AG20443 (cell line): Measurements from ENCODE around the gene CNN2.
A peak's percentile ranks its signal among the peaks of the same experiment; 100 is the strongest.

Source experiments
- DNase-seq: peaks from one replicate; pipeline ENCODE4 v3.0.0; 2012; ENCODE audit warnings: low spot score, mixed read lengths

Gene CNN2

GRCh38 chr19:1081301-1082164 lies 55.1 kb downstream of the CNN2 start:
- no peak for DNase-seq

- DNase-seq = peak; percentile 78
These were observed 55.9 kb downstream of the CNN2 start for GRCh38 chr19:1082165-1082927.

- DNase-seq = no peak
These were observed 56.8 kb downstream of the CNN2 start for GRCh38 chr19:1082928-1083816.

GRCh38 chr19:1084024-1084868 lies 57.8 kb downstream of the CNN2 start:
- no peak for DNase-seq

- DNase-seq = no peak
These were observed 58.7 kb downstream of the CNN2 start for GRCh38 chr19:1085053-1085658.

- DNase-seq = no peak
These were observed 59.5 kb downstream of the CNN2 start for GRCh38 chr19:1085676-1086442.

- DNase-seq = no peak
These were observed 60.2 kb downstream of the CNN2 start for GRCh38 chr19:1086613-1087012.

GRCh38 chr19:1087813-1088415 lies 61.5 kb downstream of the CNN2 start:
- no peak for DNase-seq

GRCh38 chr19:1088416-1089010 lies 62.1 kb downstream of the CNN2 start:
- no peak for DNase-seq
